PC-9 (cell line): ENCODE results near the gene IFI44.

Experiments used
- EZH2 ChIP-seq: fragments of 200-600 bp; sonication (generic); IDR thresholded peaks from 2 replicates; pipeline ENCODE4 v1.8.0; 2017; ENCODE audit warnings: antibody characterized with exemption, low read depth
- TF ChIP-seq, protein P1 (sequence below): fragments of 200-600 bp; sonication (generic); conservative IDR thresholded peaks from 2 replicates; pipeline ENCODE4 v1.6.1; 2017; ENCODE audit warnings: mixed run types, antibody characterized with exemption, mild to moderate bottlenecking, moderate library complexity

DNA sequence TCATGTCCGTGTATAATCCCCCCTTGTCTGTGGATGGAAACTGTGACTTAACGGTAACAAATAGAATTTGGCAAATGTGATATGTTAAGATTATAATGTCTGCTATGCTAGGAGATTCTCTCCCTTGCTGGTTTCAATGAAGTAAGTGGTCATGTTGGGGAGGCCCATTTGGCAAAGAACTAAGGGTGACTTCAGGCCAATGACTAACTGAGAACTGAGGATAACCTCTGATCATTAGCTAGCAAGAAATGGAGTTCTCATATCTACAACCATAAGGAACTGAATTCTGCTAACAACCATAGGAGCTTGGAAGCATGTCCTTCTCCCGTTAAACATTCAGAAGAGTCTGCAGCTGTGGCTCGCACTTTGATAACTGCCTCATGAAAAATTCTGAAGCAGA is 27.1 kb upstream of the IFI44 start:
- TF ChIP-seq, protein P1, sequence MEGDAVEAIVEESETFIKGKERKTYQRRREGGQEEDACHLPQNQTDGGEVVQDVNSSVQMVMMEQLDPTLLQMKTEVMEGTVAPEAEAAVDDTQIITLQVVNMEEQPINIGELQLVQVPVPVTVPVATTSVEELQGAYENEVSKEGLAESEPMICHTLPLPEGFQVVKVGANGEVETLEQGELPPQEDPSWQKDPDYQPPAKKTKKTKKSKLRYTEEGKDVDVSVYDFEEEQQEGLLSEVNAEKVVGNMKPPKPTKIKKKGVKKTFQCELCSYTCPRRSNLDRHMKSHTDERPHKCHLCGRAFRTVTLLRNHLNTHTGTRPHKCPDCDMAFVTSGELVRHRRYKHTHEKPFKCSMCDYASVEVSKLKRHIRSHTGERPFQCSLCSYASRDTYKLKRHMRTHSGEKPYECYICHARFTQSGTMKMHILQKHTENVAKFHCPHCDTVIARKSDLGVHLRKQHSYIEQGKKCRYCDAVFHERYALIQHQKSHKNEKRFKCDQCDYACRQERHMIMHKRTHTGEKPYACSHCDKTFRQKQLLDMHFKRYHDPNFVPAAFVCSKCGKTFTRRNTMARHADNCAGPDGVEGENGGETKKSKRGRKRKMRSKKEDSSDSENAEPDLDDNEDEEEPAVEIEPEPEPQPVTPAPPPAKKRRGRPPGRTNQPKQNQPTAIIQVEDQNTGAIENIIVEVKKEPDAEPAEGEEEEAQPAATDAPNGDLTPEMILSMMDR, result no peak
- TF ChIP-seq EZH2, result no peak
